Stimulated activated CD4-positive, alpha-beta T cell treated with anti-CD3 and anti-CD28 coated beads, Interleukin-1b, Interleukin-23, amount 100 ng/mL, for 1 hour (primary cell): ENCODE results near the gene PIP4K2A.
"Not testable (repeated sequence)": the region's sequence is repeated elsewhere in the genome, so short reads cannot be mapped to it uniquely, and the experiment has no call there.

Experiments used
- DNase-seq, 2 donors: peaks; one replicate each; pipeline ENCODE4 v3.0.0-alpha.2; 2020; ENCODE audit warnings: low read depth in 2 of 2

Gene PIP4K2A

GRCh38 chr10:22714479-22715289, at the start of gene PIP4K2A:
Gene PIP4K2A (minus strand): TSS chr10:22714578. CDS start chr10:22714326, 252 bp downstream.
- DNase-seq: peak; percentile 36 to 48

- DNase-seq: no peak
Observed at GRCh38 chr10:22761569-22762220, 47.3 kb upstream of the PIP4K2A start.

GRCh38 chr10:22760025-22760424, 45.6 kb upstream of the PIP4K2A start:
- no peak for DNase-seq

- no peak for DNase-seq
Observed at GRCh38 chr10:22758867-22759266, 44.5 kb upstream of the PIP4K2A start.

- no peak for DNase-seq
Observed at GRCh38 chr10:22754296-22754695, 39.9 kb upstream of the PIP4K2A start.

- no peak for DNase-seq
Observed at GRCh38 chr10:22753786-22754185, 39.4 kb upstream of the PIP4K2A start.

GRCh38 chr10:22752272-22752889, 38.0 kb upstream of the PIP4K2A start:
- no peak for DNase-seq

GRCh38 chr10:22750131-22750530, 35.8 kb upstream of the PIP4K2A start:
- DNase-seq: no peak

- not testable (repeated sequence) for DNase-seq
Observed at GRCh38 chr10:22744858-22745257, 30.5 kb upstream of the PIP4K2A start.

GRCh38 chr10:22742678-22743077, 28.3 kb upstream of the PIP4K2A start:
- no peak for DNase-seq

GRCh38 chr10:22741631-22742030, 27.3 kb upstream of the PIP4K2A start:
- not testable (repeated sequence) for DNase-seq

- DNase-seq: no peak
Observed at GRCh38 chr10:22740180-22740579, 25.8 kb upstream of the PIP4K2A start.

- DNase-seq: no peak
Observed at GRCh38 chr10:22737587-22737986, 23.2 kb upstream of the PIP4K2A start.

GRCh38 chr10:22736134-22736533, 21.8 kb upstream of the PIP4K2A start:
- no peak for DNase-seq

GRCh38 chr10:22733992-22734391, 19.6 kb upstream of the PIP4K2A start:
- DNase-seq: no peak

GRCh38 chr10:22727663-22728062, 13.3 kb upstream of the PIP4K2A start:
- DNase-seq: no peak

GRCh38 chr10:22727112-22727511, 12.7 kb upstream of the PIP4K2A start:
- DNase-seq: no peak

GRCh38 chr10:22724773-22725172, 10.4 kb upstream of the PIP4K2A start:
- no peak for DNase-seq

GRCh38 chr10:22723783-22724182, 9.4 kb upstream of the PIP4K2A start:
- no peak for DNase-seq

- DNase-seq: no peak
Observed at GRCh38 chr10:22723343-22723779, 9.0 kb upstream of the PIP4K2A start.

- DNase-seq: no peak
Observed at GRCh38 chr10:22722626-22723169, 8.3 kb upstream of the PIP4K2A start.

GRCh38 chr10:22720667-22721066, 6.3 kb upstream of the PIP4K2A start:
- no peak for DNase-seq
